ENCODE measurements around the gene TSPAN17. TPM values are rescaled to one million over a fixed set of nuclear protein-coding genes. Genes with fewer than 3 reads are reported as not detected.

The TSPAN17 gene
- total and polyA plus RNA-seq, 7 donors, result 22.5 to 51.9 (median 25.8) TPM

DNA sequence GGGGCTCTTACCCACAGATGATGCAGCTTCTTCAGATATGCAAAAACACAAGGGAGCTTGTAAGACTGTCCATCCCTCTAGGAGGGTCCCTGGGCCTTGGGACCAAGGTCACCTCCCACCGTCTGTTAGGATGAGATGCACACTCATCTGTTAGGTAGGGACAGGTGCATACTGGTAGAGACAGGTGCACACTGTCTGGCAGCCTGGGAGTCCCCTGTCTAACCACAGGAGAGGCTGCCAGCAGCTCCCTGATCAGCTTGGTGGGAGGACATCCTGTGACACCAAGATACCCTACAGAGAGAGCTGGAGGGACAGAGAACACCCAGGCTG is 13.2 kb downstream of the TSPAN17 start:
- WGBS, 3 donors, result 13 to 20% (median 19%) methylated on average over 1 of the region's 1 CpG
- H3K27me3 ChIP-seq (ENCODE audit: insufficient read depth in 3 of 3, low read length in 2 of 3), result peaks cover 0 to 24% (median 0%) of the 10 kb centered on the region in 3 donors
- intact Hi-C loops (cut with DNase I), result loop anchor here in 1 of 2 donors (5.0 kb wide), 1 partner anchor 147 kb away; no protein-coding TSS in a partner anchor
- peaks cover 0 to 15% of the 10 kb centered on the region in 2 donors for H3K36me3 ChIP-seq (ENCODE audit: insufficient read depth in 1 of 2, low read depth in 1 of 2)
- ATAC-seq (peak in 2 of 4 donors; percentile 6 to 12), DNase-seq (no peak)
- TF ChIP-seq, protein P1, sequence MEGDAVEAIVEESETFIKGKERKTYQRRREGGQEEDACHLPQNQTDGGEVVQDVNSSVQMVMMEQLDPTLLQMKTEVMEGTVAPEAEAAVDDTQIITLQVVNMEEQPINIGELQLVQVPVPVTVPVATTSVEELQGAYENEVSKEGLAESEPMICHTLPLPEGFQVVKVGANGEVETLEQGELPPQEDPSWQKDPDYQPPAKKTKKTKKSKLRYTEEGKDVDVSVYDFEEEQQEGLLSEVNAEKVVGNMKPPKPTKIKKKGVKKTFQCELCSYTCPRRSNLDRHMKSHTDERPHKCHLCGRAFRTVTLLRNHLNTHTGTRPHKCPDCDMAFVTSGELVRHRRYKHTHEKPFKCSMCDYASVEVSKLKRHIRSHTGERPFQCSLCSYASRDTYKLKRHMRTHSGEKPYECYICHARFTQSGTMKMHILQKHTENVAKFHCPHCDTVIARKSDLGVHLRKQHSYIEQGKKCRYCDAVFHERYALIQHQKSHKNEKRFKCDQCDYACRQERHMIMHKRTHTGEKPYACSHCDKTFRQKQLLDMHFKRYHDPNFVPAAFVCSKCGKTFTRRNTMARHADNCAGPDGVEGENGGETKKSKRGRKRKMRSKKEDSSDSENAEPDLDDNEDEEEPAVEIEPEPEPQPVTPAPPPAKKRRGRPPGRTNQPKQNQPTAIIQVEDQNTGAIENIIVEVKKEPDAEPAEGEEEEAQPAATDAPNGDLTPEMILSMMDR (IDR thresholded peaks at IDR 0.05), result no peak
- no peaks in the 10 kb centered on the region for H3K9me3 ChIP-seq
- no peak overlapping the region for H3K27ac ChIP-seq
- no peak overlapping the region for H3K4me3 ChIP-seq
- H3K4me1 ChIP-seq, result peaks cover 7% of the 10 kb centered on the region

DNA sequence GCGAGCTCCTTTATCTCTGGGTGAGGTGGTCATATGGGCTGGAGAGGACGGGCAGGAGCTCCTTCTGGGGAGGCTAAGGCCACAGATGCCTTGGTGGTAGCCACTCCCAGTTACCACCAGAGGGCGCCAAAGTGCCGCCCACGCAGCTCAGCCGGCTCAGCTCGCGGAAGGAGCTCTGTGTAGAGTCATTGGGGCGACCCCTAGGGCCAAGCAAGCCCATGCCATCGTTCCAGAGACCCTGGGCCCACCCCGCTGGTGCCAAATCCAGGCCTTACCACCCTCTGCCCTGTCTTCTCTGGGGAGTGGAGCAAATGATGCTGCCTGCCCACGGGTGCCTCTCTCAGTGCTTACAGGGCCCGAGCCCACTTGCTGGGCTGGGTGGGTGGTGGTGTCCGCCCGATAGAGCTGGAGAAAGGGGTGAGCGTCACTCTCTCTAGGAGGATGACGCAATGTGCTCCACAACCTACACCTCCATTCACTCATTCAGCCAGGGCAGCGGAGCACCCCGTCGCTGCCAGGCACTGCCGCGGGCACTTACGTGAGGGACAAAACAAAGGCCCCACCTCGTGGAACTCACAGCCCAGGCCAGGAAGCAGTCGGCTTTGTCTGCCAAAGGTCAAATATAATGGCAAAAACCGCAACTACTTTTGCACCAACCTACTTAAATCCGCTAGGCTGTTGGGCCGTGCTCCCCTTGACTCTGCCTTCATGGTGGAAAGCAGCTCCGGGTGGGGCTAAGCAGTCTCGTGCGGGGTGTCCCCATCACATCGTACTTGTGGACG is 13.8 kb downstream of the TSPAN17 start:
- TF ChIP-seq, protein P1 (IDR thresholded peaks at IDR 0.05), result peak; percentile 97

DNA sequence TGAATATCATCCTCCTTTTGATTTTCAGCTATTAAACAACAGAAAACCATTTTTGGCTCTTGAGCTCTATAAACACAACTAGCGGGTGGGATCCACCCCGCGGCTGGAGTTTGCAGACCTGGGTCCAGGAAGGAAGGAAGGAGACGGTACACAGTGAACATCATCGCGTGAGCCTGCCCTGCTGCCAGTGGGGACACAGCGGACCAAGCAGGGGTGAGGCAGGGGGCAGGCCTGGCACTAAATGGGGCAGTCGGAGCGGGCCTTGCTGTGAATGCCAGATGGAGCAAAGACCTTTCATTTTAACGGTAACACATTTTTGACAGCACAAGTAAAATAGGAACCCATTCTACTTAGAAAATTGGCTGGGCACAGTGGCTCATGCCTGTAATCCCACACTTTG is 14.4 kb downstream of the TSPAN17 start:
- intact Hi-C loops (cut with DNase I), result loop anchor here in 1 of 2 donors (5.0 kb wide), 1 partner anchor 146 kb away; no protein-coding TSS in a partner anchor
- DNase-seq, result peak in 1 of 2 donors; percentile 32
- TF ChIP-seq, protein P1 (IDR thresholded peaks at IDR 0.05), result no peak
- no peak overlapping the region for H3K4me3 ChIP-seq
- no peak for ATAC-seq
- no peaks in the 10 kb centered on the region for H3K9me3 ChIP-seq
- peaks cover 7% of the 10 kb centered on the region for H3K4me1 ChIP-seq
- H3K27ac ChIP-seq, result no peak overlapping the region
- peaks cover 0 to 10% of the 10 kb centered on the region in 2 donors for H3K36me3 ChIP-seq (ENCODE audit: insufficient read depth in 1 of 2, low read depth in 1 of 2)
- peaks cover 0 to 30% (median 0%) of the 10 kb centered on the region in 3 donors for H3K27me3 ChIP-seq (ENCODE audit: insufficient read depth in 3 of 3, low read length in 2 of 3)
- 73 to 84% (median 77%) methylated on average over 10 of the region's 10 CpGs for WGBS, 3 donors

More for the DNA sequence above, 13.8 kb downstream of the TSPAN17 start:
- DNase-seq (peak; percentile 70 to 86), ATAC-seq (peak; percentile 81 to 90 (median 84))
- peaks cover 0 to 11% of the 10 kb centered on the region in 2 donors for H3K36me3 ChIP-seq (ENCODE audit: insufficient read depth in 1 of 2, low read depth in 1 of 2)
- 53 to 63% (median 56%) methylated on average over 26 to 33 of the region's 33 CpGs for WGBS, 3 donors
- H3K27ac ChIP-seq, result no peak overlapping the region
- intact Hi-C loops (cut with DNase I), result loop anchor here in 1 of 2 donors (5.0 kb wide), 1 partner anchor 146 kb away; no protein-coding TSS in a partner anchor
- H3K4me1 ChIP-seq, result peaks cover 7% of the 10 kb centered on the region
- H3K9me3 ChIP-seq, result no peaks in the 10 kb centered on the region
- peaks cover 0 to 29% (median 0%) of the 10 kb centered on the region in 3 donors for H3K27me3 ChIP-seq (ENCODE audit: insufficient read depth in 3 of 3, low read length in 2 of 3)
- no peak overlapping the region for H3K4me3 ChIP-seq

DNA sequence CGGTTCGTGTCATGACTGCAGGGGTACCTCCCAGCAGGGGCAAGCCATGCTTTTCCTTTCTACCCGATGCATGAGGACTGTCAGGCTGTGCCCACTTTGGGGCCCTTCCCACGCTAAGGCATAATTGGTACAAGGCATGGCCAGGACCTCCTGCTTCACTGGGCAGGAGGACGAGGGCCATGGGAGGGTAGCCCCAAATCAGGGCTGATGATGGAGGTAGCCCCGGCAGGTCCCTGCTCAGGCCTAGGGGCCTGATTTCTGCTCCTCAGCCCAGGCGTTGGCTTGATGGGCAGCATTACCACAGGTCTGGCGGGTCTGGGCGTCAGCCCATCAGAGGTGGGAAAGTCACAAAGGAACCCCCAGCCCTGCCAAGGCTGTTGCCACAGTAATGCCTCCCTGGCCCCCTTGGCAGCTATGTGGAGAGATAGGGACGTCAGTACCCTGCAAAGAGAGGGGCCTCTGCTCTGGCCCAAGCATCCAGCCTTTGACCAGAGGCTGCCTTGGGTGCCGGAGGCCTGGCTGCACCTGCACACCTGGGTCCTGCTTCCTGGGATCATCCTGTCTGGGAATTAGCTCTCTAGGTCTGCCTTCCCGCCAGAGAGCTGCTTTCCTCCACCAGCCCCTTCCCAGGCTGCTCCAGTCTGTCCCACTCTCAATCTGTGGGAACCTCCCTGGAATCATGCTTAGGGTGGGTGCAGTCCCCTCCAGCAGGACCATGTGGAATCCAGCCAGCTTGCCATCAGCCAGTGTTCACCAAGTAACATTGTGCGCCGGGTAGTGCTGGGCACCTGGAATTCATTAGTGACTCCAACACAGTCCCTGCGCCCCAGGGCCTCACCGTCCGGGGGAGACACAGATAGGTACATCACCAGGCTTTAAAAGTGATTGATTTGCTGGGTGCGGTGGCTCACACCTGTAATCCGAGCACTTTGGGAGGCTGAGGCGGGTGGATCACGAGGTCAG is 15.4 kb downstream of the TSPAN17 start:
- Histone ChIP-seq H3K36me3 (ENCODE audit: insufficient read depth in 1 of 2, low read depth in 1 of 2) (no peaks in the 10 kb centered on the region), H3K4me1 (peaks cover 7% of the 10 kb centered on the region), H3K9me3 (no peaks in the 10 kb centered on the region), H3K4me3 (no peak overlapping the region), H3K27ac (no peak overlapping the region), H3K27me3 (ENCODE audit: insufficient read depth in 3 of 3, low read length in 2 of 3) (peaks cover 0 to 30% (median 0%) of the 10 kb centered on the region in 3 donors)
- ATAC-seq, result no peak
- intact Hi-C loops (cut with DNase I), result loop anchor here in 1 of 2 donors (5.0 kb wide), 1 partner anchor 145 kb away; no protein-coding TSS in a partner anchor
- WGBS, 3 donors, result 80 to 83% (median 83%) methylated on average over 20 to 21 of the region's 21 CpGs
- TF ChIP-seq, protein P1 (IDR thresholded peaks at IDR 0.05), result no peak
- DNase-seq, result peak in 1 of 2 donors; percentile 45

Measured in psoas muscle (tissue), 8 donors.